HG02870 (cell line): ENCODE measurements around the gene IQGAP3.
"Not testable (repeated sequence)": the region's sequence is repeated elsewhere in the genome, so short reads cannot be mapped to it uniquely, and the experiment has no call there.

Experiments
- ATAC-seq: cut with Tn5 transposase; IDR thresholded peaks from one replicate; pipeline ENCODE4 v1.9.1; 2021; ENCODE audit warnings: mild to moderate bottlenecking, moderate library complexity; ENCODE audit not compliant: unreplicated experiment

The IQGAP3 gene, protein sequence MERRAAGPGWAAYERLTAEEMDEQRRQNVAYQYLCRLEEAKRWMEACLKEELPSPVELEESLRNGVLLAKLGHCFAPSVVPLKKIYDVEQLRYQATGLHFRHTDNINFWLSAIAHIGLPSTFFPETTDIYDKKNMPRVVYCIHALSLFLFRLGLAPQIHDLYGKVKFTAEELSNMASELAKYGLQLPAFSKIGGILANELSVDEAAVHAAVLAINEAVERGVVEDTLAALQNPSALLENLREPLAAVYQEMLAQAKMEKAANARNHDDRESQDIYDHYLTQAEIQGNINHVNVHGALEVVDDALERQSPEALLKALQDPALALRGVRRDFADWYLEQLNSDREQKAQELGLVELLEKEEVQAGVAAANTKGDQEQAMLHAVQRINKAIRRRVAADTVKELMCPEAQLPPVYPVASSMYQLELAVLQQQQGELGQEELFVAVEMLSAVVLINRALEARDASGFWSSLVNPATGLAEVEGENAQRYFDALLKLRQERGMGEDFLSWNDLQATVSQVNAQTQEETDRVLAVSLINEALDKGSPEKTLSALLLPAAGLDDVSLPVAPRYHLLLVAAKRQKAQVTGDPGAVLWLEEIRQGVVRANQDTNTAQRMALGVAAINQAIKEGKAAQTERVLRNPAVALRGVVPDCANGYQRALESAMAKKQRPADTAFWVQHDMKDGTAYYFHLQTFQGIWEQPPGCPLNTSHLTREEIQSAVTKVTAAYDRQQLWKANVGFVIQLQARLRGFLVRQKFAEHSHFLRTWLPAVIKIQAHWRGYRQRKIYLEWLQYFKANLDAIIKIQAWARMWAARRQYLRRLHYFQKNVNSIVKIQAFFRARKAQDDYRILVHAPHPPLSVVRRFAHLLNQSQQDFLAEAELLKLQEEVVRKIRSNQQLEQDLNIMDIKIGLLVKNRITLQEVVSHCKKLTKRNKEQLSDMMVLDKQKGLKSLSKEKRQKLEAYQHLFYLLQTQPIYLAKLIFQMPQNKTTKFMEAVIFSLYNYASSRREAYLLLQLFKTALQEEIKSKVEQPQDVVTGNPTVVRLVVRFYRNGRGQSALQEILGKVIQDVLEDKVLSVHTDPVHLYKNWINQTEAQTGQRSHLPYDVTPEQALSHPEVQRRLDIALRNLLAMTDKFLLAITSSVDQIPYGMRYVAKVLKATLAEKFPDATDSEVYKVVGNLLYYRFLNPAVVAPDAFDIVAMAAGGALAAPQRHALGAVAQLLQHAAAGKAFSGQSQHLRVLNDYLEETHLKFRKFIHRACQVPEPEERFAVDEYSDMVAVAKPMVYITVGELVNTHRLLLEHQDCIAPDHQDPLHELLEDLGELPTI (N-terminal part only)

GRCh38 chr1:156571919-156572662 is at the start of gene IQGAP3:
IQGAP3 (minus strand) TSS chr1:156572565; CDS start chr1:156572529, 36 bp downstream.
- ATAC-seq: peak; percentile 79

DNA sequence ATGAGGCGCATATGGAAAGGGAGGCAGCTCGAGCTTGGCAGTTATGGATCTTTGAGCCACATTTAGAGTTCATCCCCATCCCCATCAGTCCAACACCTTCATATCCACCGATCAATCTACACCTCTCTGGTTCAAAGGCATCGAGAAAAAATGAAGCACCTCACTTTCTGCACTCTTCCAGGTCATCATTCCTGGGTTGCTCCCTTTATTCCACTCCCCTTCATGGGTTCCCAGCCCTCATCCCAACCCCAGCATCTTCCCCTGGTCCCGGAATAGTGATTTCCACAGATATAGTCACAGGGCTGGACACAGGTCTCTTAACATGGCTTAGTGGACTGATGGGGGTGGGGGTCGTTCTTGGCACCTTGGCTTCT is 47.2 kb upstream of the IQGAP3 start:
- ATAC-seq: no peak

- no peak for ATAC-seq
Measured at GRCh38 chr1:156618853-156619581, 46.7 kb upstream of the IQGAP3 start, which contains the start of gene HAPLN2. HAPLN2 (plus strand) TSS chr1:156619415; CDS start chr1:156623491, 4,076 bp downstream.

DNA sequence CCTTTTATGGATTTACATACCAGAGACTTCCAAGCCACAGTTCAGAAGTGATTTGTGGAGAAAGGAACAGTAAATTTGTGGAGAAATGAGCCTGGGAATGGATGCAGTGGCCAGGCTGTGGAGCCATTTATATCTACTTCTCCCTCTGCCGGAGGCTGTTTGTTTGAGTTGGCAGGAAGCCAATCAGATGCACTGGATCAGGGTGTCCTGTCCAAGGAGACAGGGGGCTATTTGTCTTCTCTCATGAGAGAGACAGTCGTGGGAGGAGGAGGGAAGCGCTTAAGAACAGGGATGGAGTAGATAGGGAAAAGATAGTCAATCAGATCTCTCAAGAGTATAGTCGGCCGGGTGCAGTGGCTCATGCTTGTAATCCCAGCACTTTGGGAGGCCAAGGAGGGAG is 44.1 kb upstream of the IQGAP3 start:
- no peak for ATAC-seq

GRCh38 chr1:156615946-156616345 is 43.6 kb upstream of the IQGAP3 start:
- no peak for ATAC-seq

GRCh38 chr1:156612666-156613065 is 40.3 kb upstream of the IQGAP3 start:
- ATAC-seq: no peak

DNA sequence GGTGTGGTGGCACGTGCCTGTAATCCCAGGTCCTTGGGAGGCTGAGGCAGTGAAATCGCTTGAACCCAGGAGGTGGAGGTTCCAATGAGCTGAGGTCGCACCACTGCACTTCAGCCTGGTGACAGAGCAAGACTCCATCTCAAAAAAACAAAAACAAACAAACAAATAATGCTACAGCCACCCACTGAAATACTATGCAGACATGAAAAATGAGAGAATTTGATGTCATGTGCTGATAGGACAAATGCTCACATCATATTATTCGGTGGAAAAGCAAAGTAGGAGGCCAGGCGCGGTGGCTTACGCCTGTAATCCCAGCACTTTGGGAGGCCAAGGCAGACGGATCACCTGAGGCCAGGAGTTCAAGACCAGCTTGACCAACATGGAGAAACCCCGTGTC is 37.7 kb upstream of the IQGAP3 start:
- ATAC-seq: not testable (repeated sequence)

GRCh38 chr1:156608981-156609380 is 36.6 kb upstream of the IQGAP3 start:
- no peak for ATAC-seq

DNA sequence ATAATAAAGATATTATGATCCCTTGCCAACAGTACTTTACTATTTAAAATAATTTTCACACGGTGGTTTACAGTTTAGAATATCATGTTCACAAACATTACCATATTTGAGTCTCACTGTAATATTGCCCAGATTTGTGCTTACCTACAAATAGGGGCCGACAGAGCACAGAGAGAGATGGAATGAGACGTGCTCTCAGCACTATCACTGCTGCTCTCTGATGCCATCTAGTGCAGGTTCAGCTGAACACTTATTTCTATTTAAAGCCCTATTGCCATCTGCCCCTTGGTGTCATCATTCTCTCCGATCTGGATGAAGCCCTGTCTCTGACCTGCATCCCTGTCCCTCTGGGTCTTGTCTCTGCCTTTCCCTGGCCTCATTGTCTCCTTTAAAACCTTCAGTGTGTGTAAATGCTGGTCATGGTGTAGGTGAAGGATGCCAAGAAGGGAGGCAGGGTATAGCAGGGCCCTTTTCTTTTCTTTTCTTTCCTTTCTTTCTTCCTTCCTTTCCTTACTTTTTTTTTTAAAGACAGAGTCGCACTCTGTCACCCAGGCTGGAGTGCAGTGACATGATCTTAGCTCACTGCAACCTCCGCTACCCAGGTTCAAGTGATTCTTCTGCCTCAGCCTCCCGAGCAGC is 35.8 kb upstream of the IQGAP3 start:
- no peak for ATAC-seq

DNA sequence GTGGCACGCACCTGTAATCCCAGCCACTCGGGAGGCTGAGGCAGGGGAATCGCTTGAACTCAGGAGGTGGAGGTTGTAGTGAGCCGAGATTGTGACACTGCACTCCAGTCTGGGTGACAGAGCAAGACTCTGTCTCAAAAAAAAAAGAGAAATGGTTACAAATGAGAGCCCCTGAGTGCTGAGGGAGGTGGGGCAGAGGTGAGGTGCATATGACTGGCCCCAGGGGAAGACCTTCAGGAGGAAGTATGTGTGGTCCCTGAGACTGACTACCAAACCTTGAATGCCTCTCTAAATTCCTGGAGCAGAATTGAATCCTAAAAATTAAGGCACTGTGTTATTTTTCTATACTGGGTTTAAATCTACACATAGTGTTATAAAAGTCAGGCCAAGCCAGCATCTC is 35.0 kb upstream of the IQGAP3 start:
- not testable (repeated sequence) for ATAC-seq

DNA sequence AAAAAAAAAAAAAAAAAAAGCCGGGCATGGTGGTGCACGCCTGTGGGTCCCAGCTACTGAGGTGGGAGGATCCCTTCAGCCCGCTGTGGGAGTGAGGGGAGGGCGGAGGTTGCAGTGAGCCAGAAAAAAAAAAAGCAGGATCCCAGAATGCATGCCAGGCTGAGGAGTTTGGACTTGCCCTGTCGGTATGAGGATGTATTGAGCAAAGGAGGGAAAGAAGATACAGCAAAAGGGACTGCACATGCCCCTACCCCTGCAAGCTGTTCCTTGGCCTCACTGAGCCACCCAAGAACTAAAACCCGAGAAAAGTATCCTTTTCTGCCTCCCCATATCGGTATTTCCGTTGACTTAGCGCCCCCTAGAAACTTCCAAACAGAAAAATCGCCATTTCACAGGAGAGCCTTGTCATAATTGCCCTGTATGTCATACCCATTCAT is 30.2 kb upstream of the IQGAP3 start:
- ATAC-seq: no peak

DNA sequence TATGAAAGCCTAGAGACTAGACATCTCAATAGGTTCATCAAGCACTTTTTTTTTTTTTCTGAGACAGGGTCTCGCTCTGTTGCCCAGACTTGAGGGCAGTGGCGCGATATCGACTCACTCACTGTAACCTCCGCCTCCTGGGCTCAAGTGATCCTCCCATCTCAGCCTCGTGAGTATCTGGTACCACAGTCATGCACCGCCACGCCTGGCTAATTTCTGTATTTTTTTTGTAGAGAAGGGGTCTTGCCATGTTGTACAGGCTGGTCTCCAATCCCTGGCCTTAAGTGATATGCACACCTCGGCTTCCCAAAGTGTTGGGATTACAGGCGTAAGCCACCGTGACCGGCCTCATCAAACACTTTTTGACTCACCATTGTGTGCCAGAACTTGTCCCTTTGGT is 29.5 kb upstream of the IQGAP3 start:
- no peak for ATAC-seq

DNA sequence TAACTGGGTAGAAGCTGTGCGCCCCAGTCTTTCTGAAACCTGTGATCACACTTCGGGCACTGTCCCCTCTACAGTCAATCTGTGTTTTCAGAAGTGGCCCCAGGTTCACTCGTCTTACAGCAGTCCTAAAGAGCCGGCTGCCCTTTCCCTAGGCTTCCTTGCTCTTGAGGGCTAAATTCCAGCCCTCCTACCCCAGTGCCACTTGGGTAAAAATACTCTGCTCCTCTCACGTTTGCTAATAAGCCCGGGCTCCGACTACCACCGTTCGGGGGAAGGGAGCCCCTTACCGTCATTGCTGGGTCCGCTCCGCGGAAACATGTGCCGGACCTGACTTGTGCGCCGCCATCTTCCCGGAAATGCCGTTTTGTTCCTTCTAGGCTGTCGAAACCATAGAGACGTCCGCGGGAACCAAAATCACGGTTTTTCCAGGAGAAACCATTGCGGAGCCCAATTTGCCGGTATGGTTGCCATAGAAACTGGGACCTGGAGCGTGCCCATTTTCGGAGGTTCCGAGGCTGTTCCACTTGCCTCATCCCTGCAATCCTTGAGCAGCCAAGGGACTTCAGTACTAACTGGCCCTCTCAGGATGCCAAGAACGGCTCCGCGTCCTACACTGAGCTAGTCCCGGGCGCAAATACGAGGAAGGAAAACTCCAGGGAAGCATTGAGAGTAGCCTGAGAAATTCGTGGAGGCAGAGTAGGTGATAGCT is 28.9 kb upstream of the IQGAP3 start, which contains the start of gene GPATCH4:
Gene GPATCH4 (minus strand): TSS at position 358 of the 709 bp plus-strand sequence.
- peak; percentile 59 for ATAC-seq

DNA sequence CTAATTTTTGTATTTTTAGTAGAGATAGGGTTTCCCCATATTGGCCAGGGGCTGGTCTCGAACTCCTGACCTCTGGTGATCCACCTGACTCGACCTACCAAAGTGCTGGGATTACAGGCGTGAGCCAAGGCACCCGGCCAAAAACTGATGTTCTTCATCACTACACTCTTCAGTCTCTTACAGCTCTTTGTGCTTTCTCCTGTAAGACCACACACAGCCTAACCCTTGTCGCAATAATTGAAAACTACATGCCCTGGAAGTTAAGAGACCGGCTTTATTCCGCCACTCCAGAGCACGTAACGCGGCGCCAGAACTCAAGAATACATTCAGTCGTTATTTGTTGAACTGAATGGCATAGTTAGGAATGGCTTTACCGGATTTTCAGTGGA is 28.4 kb upstream of the IQGAP3 start:
- ATAC-seq: no peak

- ATAC-seq: no peak
Measured at GRCh38 chr1:156599811-156600210, 27.4 kb upstream of the IQGAP3 start.

DNA sequence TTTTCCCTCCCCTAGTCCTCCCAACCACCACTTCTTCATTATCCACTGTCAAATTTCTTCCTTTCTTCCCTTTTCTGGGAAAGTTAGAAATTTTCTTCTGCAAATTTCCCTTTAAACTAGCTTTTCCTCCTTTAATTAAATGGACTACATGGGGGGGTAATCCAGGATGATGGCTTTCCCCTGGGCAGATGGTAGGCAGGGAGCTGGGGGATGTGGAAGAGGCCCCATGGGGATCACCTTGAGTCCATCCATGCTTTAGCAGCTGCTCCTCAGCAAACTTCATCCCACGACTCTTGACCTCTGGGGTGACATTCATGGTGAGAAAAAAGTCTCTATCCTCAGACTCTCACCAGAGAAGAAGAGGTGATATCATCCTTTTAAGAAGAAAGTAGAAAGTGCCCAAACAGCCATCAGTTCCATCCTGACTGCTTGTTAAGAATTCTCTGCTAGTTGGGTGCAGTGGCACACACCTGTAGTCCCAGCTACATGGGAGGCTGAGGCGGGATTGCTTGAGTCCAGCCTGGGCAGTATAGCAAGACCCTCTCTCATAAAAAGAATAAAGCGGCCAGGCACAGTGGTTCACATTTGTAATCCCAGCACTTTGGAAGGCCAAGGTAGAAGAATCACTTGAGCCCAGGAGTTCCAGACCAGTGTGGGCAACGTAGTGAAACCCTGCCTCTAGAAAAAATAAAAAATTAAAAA is 26.5 kb upstream of the IQGAP3 start:
- no peak for ATAC-seq

GRCh38 chr1:156598125-156598524 is 25.8 kb upstream of the IQGAP3 start:
- no peak for ATAC-seq

DNA sequence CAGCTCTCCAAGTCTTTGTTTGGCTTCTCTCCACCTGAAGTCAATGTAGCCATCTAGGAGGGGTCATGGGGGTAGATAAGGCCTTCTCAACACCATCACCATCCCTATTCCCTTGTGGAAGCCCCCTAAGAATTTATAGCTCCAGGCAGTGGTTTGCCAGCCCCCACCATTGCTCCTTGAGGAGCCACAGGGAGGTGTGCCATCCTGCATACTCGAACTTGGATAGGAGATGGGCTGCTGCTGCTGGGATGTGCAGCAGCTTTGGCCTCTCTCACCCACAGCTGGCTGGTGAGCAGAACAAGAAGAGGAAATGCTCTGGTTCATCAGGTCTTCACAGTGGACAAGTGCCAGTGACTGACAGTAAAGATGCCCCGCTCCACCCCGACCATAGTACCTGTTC is 24.1 kb upstream of the IQGAP3 start:
- no peak for ATAC-seq
